ENCODE measurements around the gene UGT8.
"Not testable (repeated sequence)": the region's sequence is repeated elsewhere in the genome, so short reads cannot be mapped to it uniquely, and the experiment has no call there.

Gene UGT8

DNA sequence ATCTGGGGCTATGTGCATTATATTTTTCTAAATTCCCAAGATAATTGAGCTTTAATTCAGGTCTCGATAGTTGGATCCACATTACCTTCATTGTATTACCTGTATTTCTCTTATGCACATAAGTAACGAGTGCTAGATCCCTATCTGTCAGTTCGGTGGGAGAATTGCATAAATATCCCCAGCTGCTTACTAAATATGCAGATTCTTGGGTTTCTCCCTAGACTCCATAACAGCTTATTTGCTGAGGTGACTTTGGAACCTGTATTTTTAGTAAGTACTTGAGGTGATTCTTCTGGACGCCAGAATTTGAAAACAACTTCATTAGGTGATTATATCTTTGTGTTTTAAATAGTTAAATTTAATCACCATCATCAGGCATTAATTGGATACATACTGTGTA is 15.0 kb downstream of the UGT8 start:
- no peak for DNase-seq

DNA sequence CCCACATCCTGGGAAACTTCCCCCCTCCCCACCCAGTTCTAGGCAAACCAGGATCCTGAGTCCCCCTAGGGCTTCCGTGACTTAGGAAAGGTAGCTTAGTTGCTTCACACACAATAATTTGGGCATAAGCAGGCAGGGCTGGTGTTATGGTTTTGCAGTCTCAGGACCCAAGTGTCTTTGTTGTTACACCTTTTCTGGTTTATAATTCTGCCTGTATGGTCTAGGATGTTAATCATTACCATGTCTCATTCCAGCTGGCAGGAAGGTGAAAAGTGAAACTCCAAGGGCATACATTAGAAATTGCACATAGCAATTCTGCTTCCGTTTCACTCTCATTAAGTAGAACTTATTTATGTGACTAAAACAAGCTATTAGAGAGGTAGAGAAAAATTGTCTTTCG is 16.8 kb downstream of the UGT8 start:
- DNase-seq = no peak

DNA sequence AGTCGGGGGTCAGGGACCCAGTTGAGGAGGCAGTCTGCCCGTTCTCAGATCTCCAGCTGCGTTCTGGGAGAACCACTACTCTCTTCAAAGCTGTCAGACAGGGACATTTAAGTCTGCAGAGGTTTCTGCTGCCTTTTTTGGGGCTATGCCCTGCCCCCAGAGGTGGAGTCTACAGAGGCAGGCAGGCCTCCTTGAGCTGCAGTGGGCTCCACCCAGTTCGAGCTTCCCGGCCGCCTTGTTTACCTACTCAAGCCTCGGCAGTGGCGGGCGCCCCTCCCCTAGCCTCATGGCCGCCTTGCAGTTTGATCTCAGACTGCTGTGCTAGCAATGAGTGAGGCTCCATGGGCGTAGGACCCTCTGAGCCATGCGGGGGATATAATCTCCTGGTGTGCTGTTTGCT is 17.4 kb downstream of the UGT8 start:
- DNase-seq = not testable (repeated sequence)

DNA sequence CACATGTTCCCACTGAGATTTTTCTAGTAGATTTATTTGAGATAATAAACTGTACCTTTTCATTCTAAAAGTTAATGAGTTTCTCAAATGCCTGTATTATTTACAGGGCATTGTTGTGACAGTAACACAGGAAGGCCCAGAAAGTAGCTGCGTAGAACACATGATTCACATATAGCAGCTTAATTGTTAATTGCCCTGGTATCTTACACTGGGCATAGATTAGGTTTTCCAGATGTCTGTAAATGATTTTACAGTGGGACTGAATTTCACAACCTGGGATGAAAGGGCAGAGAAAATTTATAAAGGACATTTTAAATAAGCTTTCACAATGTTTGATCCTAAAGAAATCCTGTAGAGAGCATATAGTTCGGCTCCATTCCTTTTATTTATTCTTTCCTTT is 27.6 kb downstream of the UGT8 start:
- DNase-seq = no peak

DNA sequence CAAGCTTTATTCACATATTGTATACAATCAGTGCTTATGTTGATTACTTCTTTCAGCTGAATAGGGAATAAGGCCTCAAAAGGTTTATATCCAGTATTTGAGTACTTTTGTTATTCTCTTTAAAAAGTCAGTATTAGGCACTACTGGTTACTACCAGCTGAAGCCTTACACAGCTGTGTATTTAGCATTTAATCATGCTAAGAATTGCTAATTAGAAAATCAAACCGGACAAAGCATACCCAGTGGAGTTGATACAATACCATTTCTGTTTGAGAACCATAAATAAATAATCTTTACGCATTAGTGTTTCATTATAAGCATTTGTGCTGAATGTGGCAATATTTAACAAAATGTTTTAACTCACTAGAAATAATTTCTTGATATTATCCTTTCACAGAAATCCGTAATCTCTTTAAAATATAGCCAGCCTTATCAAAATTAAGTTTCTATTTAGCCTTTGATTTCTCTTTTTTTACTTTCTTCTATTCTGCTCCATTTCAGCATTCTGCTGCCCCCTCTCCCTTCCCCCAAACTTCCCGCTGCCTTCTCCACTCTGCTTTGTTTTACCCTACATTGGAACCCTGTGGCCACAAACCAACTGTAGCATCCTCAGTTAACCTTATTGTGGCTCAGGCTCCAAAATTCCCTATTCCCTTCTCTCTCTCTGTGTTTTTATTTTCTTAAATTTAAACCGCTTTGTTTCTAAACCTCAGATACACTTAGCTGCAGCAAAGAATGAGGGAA is 37.8 kb downstream of the UGT8 start:
- no peak for DNase-seq

DNA sequence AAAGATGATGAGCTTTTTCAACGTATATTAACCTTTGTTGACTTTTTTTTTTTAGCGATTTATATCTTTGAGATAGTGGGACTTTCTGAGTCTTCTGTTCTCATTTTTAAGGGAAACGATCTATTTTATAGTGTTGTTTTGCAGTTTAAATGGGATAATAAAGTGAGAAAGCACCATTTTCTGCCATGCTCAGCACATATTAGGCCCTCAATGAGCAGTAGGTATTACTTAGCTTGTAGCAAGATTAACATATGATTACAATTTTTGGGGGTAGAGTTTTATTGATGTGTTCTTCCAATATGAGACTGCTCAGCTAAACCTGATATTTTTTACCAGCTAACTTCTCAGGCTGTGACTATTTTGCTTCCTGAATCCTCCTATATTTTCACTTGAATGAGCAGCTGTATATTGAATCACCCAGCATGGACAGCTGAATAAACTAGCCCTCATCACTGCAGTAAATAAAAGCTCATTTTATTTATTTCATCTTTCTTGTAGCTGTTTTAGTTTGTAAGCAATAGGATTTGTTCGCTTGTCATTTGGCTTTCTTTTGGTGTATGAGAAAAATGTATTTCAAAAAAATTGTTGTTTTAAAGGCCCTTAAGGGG is 43.7 kb downstream of the UGT8 start:
- DNase-seq = no peak

DNA sequence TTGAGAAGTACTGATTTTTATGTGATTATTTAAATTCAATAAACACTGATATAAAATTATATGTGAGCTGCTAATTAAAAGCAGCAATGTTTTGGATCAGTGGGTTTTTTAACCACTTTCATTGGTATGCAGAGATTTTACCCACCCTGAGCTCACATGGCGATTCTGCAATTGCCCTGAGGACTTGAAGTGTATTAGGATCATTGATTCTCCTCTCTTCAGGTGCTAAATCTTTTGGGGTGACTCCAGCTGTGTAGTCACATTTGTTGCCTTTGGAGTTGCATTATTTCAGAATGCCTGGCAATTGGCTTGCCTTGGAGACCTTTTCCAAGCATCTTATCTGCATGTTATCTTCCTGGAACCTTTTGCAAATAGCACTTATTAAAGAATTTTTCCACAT is 51.3 kb downstream of the UGT8 start:
- no peak for DNase-seq

DNA sequence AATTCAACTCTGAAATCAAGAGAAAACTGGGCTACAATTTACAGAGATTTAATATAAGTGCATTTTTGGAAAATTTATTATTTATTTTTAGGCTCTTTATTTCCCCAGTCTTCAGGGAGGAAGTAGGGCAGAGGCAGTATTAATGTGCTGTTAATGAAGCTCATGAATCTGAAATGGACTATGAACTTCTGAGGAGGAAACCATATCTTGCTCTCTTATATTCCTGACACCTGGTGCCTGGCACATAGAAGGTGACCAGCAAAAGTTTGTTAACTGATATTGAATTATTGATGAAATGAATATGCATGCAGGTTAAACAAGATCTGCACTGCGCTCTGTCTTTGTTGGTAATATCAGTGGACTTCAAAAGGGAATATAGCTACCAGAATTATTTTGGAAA is 55.1 kb downstream of the UGT8 start:
- no peak for DNase-seq

DNA sequence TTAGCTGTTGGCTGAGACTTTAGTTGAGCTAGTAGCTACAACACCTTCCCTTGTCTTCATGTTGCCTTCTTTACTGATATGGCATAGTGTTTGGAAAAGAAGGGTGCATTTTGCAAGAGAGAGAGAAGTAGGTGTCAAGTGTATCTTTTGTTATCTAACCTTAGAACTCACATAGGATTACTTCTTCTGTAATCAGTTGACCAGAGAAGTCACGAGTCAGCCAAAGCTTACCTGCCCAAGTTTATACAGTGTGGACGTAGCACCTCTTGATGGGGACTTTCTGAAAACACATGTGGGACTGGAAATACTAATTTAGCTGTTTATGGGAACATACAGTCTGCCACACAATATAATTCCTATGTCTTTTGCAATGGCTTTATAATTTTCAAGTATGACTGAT is 56.0 kb downstream of the UGT8 start:
- DNase-seq = no peak

DNA sequence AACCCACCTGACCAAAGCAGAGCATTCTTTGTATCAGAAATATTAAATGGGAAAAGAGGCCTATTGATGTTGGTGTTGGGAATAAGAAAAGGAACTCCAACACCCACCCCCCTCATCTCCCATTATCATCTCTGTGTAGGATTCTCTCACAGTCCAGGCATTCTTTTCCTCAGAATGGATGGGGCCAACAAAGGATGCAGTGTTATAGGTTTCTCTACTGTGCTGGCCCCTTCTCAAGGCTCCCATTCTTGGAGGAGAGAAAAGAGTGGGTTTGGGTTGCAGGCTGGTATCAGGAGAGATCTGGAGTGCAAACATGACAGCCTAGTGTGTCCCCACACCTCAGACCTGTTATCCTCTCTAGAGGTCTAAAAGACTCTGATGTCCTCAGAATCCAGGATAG is 59.6 kb downstream of the UGT8 start:
- no peak for DNase-seq

DNA sequence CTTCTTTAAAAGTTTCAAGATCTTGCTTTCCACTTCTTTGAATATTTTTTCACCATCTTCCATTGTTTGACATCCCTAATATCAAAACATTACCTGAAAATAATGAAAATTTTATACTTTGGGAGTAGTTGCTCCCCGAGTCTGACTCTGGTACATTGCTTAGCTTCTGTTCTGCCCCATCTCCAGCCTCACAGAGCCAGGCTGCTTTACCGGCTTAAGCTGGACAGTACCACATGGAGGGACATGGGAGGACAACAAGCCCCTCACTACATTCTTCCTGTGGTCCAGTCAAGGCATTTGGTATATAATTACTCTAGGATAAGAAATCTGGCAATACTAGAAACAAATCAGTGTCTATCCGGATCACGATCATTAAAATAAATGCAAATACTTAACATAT is 60.2 kb downstream of the UGT8 start:
- no peak for DNase-seq

DNA sequence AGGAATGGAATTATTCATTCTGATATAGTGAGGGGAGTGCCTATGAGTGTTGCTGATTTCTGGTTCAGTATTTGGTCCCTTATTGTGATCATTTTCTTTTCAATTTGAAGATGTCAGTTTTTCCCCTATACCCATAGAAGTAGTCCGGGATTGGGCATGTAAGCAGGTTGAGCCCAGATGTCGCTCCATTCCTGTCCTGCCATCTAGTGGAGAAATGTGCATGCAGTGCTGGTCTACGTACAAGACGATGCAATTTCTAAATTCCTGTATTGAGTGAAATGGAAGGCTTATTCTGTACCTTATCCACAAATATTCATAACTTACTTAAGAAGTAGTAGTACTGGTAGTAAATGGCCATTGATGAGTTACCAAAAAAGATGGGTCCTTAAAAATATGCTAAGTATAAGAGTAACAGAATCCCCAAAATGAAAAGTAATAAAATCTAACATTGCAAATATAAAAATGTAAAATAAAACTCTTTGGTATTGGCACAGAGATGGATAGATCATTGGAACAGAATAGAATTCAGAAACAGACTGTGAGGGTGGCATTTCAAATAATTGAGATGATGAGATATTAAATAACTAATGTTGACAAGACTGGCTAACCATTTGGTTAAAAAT is 60.9 kb downstream of the UGT8 start:
- DNase-seq = peak; percentile 59

DNA sequence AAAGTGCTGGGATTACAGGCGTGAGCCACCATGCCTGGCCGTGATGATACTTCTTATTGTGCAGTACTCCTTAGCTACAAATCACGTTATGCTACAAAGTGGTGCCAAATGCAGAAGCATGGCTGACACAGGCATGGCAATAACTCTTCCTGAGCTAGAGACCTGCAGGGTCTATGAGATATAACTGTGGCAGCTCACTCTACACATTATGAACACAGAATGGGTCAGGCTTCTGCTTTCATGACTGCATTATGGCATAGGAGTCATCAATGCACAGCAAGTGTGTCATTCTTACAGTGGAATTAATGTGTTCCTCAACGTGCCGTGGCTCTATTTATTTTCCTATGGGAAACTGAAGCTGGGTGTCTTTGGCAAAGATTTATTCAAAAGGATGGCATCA is 64.5 kb downstream of the UGT8 start:
- DNase-seq = no peak

DNA sequence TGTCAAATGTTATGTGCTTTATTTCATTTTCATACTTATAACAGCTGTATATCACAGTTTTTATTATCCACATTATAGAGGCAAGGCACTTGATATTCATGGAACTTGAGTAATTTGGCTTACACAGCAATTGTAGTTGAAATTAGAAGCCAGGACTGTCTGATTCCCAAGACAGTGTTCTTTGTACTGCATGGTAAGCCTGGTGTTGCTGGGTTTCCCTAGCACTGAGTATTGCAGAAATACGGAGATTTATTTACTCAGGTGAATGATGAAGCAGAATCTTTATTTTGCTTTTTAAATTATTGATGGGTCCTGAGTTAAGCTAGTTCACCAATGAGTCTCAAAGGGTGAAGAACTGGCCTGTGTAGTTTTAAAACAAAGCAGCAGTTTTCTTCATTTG is 70.0 kb downstream of the UGT8 start:
- no peak for DNase-seq

DNA sequence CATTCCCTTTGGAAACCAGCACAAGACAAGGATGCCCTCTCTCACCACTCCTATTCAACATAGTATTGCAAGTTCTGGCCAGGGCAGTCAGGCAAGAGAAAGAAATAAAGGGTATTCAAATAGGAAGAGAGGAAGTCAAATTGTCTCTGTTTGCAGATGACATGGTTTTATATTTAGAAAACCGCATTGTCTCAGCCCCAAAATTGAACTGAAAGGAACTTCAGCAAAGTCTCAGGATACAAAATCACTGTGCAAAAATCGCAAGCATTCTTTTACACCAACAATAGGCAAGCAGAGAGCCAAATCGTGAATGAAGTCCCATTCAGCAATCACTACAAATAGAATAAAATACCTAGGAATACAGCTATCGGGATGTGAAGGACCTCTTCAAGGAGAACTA is 72.1 kb downstream of the UGT8 start:
- DNase-seq = not testable (repeated sequence)

DNA sequence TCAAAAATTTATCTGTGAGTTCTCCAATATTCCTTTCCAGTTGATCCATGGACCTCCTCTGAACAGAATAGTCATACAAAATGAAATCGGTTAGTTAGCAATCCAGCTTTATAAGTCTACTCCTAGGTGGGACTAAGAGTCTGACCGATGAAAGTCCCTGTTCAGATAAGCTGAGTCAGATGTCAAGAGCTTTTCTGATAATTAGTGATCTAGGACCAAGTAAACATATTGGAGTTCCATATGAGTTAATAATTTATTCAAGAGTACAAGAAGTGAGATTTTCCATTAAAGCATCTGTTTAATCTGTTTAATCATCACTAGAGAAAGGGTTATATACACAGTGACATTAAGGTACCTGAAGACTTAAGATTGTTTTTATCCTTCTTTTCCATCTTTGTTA is 74.7 kb downstream of the UGT8 start:
- DNase-seq = no peak

DNA sequence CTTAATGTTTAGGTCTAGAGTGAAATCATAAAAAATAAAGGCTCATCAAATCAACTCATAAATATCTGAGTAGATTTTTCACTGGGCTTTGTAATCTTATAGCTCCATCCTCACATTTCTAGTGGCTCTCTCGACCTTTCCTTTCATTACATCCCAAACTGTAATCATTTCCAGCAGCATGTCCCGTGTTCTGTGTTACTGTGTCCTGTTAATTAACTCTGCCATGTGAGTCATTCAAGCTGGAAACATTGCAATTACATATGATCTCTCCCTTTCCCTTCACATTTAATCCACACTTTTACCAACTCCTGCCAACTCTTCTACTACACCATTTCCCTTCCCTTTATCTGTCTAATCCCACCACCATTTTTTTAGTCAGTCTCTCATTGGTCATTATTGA is 75.5 kb downstream of the UGT8 start:
- no peak for DNase-seq

DNA sequence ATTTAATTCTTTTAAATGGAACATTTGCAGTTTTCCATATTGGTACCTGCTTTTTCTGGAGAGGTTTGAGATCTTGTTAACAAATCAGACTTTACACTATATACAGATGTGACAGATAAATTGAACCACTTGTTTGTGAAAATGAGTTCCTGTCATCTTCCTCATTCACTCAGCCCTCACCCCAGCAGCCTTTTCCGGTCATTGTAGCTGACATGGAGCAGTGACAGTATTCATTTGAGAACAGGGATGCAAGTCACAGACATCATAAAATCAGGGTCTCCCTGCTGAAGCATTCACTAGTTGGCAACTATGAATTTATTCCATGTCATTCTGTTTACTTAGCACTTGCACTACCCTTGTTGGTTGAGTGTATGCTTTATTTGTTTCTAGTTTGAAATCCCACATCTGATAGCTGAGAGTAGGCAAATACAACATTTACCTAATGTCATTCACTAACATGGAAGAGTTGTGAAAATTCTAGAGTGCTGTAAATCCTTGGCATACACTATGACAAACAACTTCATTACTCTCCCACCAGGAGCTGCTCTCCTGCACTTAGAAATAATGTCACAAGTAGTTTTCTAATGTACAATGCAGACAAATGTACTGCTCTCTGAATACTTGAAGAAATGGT is 78.9 kb downstream of the UGT8 start:
- DNase-seq = no peak

DNA sequence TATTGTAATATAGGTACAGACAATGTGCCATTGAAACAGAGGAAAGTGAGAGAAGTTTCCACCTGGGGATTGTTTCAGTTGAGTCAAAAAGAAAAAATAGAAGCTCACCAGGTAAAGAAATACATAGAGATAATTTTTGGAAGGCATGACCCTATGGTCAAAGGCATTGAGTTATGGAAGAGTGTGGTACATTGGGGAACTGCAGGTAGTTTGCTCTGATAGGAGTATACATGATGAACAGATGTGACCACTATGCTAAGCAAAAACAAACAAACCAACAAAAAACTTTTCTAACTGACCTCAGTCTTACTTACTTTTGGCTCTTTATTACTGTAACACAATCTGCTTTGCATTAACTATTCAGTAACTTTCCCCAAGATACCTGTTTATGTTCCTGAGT is 85.9 kb downstream of the UGT8 start:
- no peak for DNase-seq

DNA sequence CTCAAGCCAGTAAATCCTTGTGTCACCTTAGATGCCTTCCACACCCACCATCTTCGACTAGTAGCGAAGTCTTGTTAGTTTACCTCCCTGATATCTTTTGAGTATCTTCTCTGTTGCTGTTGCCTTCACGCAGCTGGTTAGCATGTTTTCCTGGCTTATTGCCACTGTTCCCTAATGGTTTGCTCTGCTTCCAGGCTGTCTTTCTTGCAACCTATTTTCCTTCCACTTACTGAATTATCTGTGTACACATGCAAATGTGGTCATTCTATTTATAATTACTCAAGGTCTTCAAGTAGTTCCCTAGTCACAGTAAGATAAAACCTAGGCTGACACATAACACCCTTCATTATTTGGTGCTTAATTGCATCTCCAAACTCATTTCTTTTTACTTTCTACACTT is 89.5 kb downstream of the UGT8 start:
- DNase-seq = peak; percentile 17

DNA sequence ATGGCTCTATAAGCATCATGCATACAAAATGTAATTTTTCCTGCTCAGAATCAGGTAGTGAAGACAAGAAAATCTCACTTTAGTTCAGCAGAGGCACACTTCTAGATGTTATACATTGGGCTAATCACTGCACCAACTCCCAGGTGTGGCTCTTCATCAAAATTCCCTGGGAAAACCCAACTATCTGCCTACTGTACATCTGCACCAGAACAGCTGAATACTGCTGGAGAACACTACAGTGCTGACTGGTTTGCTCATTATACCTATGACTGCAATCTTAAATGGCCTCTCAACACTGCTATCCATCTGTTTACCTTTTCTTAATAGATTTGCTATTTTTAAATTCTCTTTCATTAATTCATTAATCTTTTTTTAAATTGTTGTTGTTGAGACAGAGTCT is 92.0 kb downstream of the UGT8 start:
- no peak for DNase-seq

DNA sequence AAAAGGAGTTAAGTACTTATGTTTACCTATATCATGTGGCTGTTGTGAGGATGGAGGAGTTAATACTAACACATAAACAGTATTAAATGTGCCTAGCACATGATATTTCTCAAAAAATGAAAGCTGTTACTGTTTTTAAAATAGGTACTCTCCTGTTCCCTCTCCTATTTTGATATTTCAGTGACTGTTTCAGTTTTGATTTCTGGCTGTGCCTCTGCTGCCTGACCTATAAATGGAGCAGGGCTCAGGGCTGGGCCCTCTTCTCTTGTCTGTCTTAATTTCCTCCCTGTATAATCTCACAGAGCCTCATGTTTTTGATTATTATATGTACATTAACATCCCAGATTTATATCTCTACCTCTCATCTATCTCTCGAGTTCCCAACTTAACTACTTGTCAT is 93.3 kb downstream of the UGT8 start:
- DNase-seq = no peak

DNA sequence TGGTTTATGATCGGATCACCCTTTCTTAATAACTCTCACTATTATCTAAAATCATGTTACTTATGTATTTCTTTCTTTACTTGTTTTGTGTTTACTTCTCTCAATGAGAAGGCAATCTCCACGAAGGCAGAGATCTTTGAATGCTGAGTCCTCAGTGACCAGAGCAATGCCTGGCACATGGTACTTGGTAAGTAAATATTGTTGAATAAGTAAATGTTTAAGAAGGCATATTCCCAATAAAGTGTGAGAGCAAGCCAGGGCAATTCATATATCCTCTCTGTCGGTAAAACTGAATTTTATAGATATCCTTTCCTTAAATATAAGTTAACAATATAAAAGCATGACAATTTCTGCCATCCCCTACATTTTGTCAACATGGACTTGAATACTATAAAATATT is 94.4 kb downstream of the UGT8 start:
- DNase-seq = no peak

DNA sequence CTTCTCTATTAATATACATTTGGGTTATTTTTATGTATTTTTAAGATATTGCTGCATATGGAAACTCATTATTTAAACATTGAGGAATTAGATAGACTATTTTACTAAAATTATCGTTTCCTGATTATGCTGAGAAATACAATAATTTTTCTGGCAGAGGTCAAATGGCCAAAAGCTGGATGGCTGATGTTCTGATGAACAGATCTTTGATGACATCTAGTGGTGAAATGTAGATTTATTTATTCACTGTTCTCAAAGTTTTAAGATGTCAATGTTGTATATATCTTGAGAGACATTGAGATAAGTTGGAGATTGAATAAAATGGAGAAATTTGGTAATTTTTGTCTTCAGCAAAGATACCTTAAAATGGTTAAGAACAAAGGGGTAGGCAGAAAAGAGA is 96.2 kb downstream of the UGT8 start:
- DNase-seq = peak; percentile 6

Measured in NCI-H1092 (cell line).